Ishikawa (cell line): ENCODE data around the gene COPS7B.

Experiments
- CEBPB ChIP-seq: IDR thresholded peaks from 2 replicates; pipeline ENCODE4 v1.6.1; 2012
- CREB1 ChIP-seq: IDR thresholded peaks from 2 replicates; pipeline ENCODE4 v1.6.1; 2012; ENCODE audit warnings: low read depth
- EGR1 ChIP-seq: IDR thresholded peaks from 2 replicates; pipeline ENCODE4 v1.6.1; 2012
- EP300 ChIP-seq: IDR thresholded peaks from 2 replicates; pipeline ENCODE4 v1.6.1; 2012; ENCODE audit warnings: borderline replicate concordance
- FOXM1 ChIP-seq: IDR thresholded peaks from 2 replicates; pipeline ENCODE4 v1.6.1; 2012; ENCODE audit warnings: low read depth, borderline replicate concordance
- MAX ChIP-seq: IDR thresholded peaks from 2 replicates; pipeline ENCODE4 v1.6.1; 2012
- NFIC ChIP-seq: IDR thresholded peaks from 2 replicates; pipeline ENCODE4 v1.6.1; 2012
- RAD21 ChIP-seq: IDR thresholded peaks from 2 replicates; pipeline ENCODE4 v1.6.1; 2012; ENCODE audit warnings: low read depth
- REST ChIP-seq: IDR thresholded peaks from 2 replicates; pipeline ENCODE4 v1.6.1; 2012; ENCODE audit warnings: low read depth, mild to moderate bottlenecking
- TAF1 ChIP-seq: IDR thresholded peaks from 2 replicates; pipeline ENCODE4 v1.6.1; 2012; ENCODE audit warnings: low read depth, mild to moderate bottlenecking
- TCF12 ChIP-seq: IDR thresholded peaks from 2 replicates; pipeline ENCODE4 v1.6.1; 2012; ENCODE audit warnings: low read depth
- TEAD4 ChIP-seq: IDR thresholded peaks from 2 replicates; pipeline ENCODE4 v1.6.1; 2012
- USF1 ChIP-seq: IDR thresholded peaks from 2 replicates; pipeline ENCODE4 v1.6.1; 2012
- YY1 ChIP-seq: IDR thresholded peaks from 2 replicates; pipeline ENCODE4 v1.6.1; 2012; ENCODE audit warnings: low read depth
- ZBTB7A ChIP-seq: IDR thresholded peaks from 2 replicates; pipeline ENCODE4 v1.6.1; 2012; ENCODE audit warnings: low read depth

The COPS7B gene

GRCh38 chr2:231791107-231791506, 4.9 kb downstream of the COPS7B start:
- no peak for TF ChIP-seq REST
- TF ChIP-seq TEAD4 = no peak
- TF ChIP-seq RAD21 = no peak
- no peak for TF ChIP-seq TCF12
- no peak for TF ChIP-seq CREB1
- TF ChIP-seq MAX = no peak
- TF ChIP-seq TAF1 = no peak
- TF ChIP-seq FOXM1 = no peak
- TF ChIP-seq EP300 = no peak
- no peak for TF ChIP-seq EGR1
- no peak for TF ChIP-seq NFIC
- no peak for TF ChIP-seq YY1
- no peak for TF ChIP-seq CEBPB

- TF ChIP-seq NFIC = no peak
- TF ChIP-seq USF1 = no peak
- no peak for TF ChIP-seq TCF12
- no peak for TF ChIP-seq CREB1
- TF ChIP-seq EP300 = no peak
- TF ChIP-seq RAD21 = no peak
- no peak for TF ChIP-seq ZBTB7A
- TF ChIP-seq TAF1 = no peak
- no peak for TF ChIP-seq YY1
- no peak for TF ChIP-seq EGR1
- TF ChIP-seq REST = no peak
- no peak for TF ChIP-seq FOXM1
- TF ChIP-seq MAX = no peak
- no peak for TF ChIP-seq TEAD4
- no peak for TF ChIP-seq CEBPB
Observed at GRCh38 chr2:231794383-231794782, 8.1 kb downstream of the COPS7B start.

- TF ChIP-seq TAF1 = no peak
- no peak for TF ChIP-seq CREB1
- TF ChIP-seq TEAD4 = peak; percentile 48; the same call in 1 of the 2 replicates
- no peak for TF ChIP-seq CEBPB
- no peak for TF ChIP-seq RAD21
- peak; percentile 84 for TF ChIP-seq NFIC
- no peak for TF ChIP-seq USF1
- TF ChIP-seq MAX = no peak
- no peak for TF ChIP-seq ZBTB7A
- TF ChIP-seq TCF12 = peak; percentile 22; the same call in 1 of the 2 replicates
Observed at GRCh38 chr2:231795525-231796327, 9.5 kb downstream of the COPS7B start.

- TF ChIP-seq EP300 (no peak), RAD21 (peak; percentile 23; the same call in 1 of the 2 replicates)
Observed at GRCh38 chr2:231800493-231801091, 14.3 kb downstream of the COPS7B start.

GRCh38 chr2:231803501-231804138, 17.4 kb downstream of the COPS7B start:
- TF ChIP-seq REST = no peak
- no peak for TF ChIP-seq RAD21
- no peak for TF ChIP-seq FOXM1
- no peak for TF ChIP-seq TCF12
- TF ChIP-seq TAF1 = no peak
- no peak for TF ChIP-seq TEAD4
- TF ChIP-seq EP300 = no peak
- TF ChIP-seq MAX = no peak
- no peak for TF ChIP-seq NFIC
- TF ChIP-seq CEBPB = no peak
- no peak for TF ChIP-seq EGR1
- no peak for TF ChIP-seq USF1
- TF ChIP-seq CREB1 = no peak
- no peak for TF ChIP-seq YY1
